Esophagus (tissue), 2 donors: Measurements from ENCODE around the gene ERICH6. TPM values are rescaled to one million over a fixed set of nuclear protein-coding genes. Genes with fewer than 3 reads are reported as not detected.
A peak's percentile ranks its signal among the peaks of the same experiment; 100 is the strongest.

Experiments used
- H3K27ac ChIP-seq, 2 donors: one replicate each; pipeline ENCODE4 v1.5.1; 2013; ENCODE audit warnings: low read depth in 2 of 2, mild to moderate bottlenecking in 2 of 2, inconsistent platforms in 1 of 2, low read length in 1 of 2, moderate library complexity in 1 of 2
- H3K27me3 ChIP-seq, 2 donors: one replicate each; pipeline ENCODE4 v1.6.1; 2013; ENCODE audit warnings: low read length in 2 of 2, control low read depth in 1 of 2, mild to moderate bottlenecking in 1 of 2; ENCODE audit not compliant: insufficient read depth in 2 of 2, control insufficient read depth in 1 of 2
- H3K36me3 ChIP-seq, 2 donors: one replicate each; pipeline ENCODE4 v1.6.1; 2013; ENCODE audit warnings: low read length in 1 of 2; ENCODE audit not compliant: control insufficient read depth in 2 of 2, insufficient read depth in 2 of 2
- H3K4me1 ChIP-seq, 2 donors: one replicate each; pipeline ENCODE4 v1.6.1; 2013; ENCODE audit warnings: low read length in 1 of 2; ENCODE audit not compliant: control insufficient read depth in 2 of 2, insufficient read depth in 2 of 2
- H3K4me3 ChIP-seq, 2 donors: one replicate each; pipeline ENCODE4 v1.5.1; 2013; ENCODE audit warnings: low read length in 2 of 2, mild to moderate bottlenecking in 2 of 2, low read depth in 1 of 2, moderate library complexity in 1 of 2
- H3K9me3 ChIP-seq, 2 donors: one replicate each; pipeline ENCODE4 v1.6.1; 2013; ENCODE audit warnings: mild to moderate bottlenecking in 2 of 2, low read depth in 1 of 2, low read length in 1 of 2, moderate library complexity in 1 of 2; ENCODE audit not compliant: control insufficient read depth in 2 of 2, insufficient read depth in 1 of 2
- WGBS, 2 donors: extraction: QIAGEN DNeasy Blood & Tissue Kit; methylation state at CpG; one replicate each; pipeline ENCODE4 v1.1.7; 2013; 5-methylcytosine and 5-hydroxymethylcytosine counted together
- polyA plus RNA-seq, 2 donors: library from polyadenylated mRNA; stranded (reverse); fragments of 200-250 nt; gene quantifications; one replicate each; pipeline ENCODE4 v1.2.3, GENCODE V29; 2013
- donor health status: healthy with polysubstance abuse.
- donor health status: Bipolar disorder and iron deficiency.

Gene ERICH6
- polyA plus RNA-seq, 2 donors: not detected

DNA sequence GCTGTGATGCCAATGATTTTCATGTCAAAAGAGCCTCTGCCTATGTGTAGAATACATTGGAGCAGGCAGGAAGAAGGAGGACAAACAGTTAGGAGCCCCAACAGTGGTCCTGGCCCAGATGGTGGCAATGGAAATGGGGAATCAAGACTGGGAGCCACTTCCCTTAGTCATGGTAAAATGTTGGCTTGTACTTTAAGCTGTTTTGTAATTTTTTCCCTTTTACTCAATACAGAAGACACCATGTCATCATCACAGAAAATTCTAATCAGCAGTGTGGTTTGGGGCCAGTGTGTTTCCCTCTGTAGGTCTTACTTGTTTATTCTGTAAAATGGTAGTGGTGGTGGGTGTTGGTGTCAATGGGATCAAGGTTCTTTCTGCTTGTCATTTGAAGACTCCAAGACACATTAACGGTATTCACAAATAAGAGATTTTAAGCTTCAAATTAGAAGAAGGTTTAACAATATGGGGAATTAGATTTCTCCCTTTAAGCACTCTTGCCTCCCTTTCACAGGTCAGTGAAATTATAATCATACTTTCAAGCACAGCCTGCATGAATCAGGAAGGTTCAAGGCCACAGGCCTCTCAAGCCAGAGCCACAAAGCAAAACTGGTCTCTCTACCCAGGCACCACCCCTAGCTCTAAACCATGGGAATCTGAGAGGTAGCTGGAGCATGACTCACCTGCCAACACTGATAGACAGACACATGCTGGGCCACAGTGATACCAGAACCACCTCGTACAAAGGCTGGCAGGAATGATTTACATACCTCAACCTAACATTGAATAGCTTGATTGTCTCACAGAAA lies 34.4 kb upstream of the ERICH6 start:
- Histone ChIP-seq H3K27me3 (no peaks in the 10 kb centered on the region), H3K4me1 (peaks cover 4 to 24% of the 10 kb centered on the region in 2 donors), H3K36me3 (peaks cover 0 to 12% of the 10 kb centered on the region in 2 donors), H3K4me3 (no peak overlapping the region), H3K9me3 (peaks cover 0 to 3% of the 10 kb centered on the region in 2 donors), H3K27ac (peak overlapping the region; percentile 31 to 33)
- whole genome bisulfite sequencing, 2 donors: 52% methylated on average over 2 of the region's 2 CpGs

DNA sequence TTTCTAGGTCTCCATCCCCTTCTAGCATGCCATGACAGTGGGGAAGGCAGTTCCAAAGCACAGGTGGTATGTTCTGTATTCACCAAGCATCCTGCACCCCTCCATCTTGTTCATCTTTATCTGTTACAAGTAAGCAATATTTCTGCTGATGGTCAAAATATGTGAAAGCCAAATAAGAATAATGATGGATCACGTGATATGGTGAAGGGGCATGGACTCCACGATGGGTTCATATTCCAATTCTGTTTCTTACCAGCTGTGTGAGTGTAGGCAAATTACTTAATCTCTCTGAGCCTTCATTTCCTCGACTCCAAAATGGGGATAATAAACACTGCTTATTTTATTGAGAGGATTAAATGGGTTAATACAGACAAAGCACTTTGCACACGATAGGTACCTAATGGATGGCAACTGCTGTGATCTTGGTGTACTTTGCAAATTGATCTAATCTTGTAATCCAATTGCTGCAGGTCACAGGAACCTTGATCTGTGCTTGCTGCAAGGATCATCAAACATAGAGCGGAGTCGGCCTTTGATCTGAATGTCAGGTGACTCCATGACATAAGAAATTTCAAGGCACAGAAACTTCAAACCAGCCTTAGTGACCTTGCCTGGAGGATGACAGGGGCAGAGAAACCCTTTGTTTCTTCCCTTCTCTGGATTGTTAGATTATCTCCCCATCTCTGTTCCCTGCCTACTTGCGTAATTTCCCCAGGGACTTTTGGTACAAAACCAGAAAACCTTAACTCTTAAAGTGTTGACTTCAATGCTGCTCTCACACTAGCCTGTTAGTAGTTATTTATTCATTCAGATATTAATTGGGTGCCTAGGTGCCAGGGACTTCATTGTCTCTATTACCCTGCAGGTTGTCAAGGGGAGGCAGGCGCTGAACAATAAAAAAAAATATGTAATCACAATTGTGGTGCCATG lies 33.4 kb upstream of the ERICH6 start:
- WGBS, 2 donors: 61 to 71% methylated on average over 8 of the region's 8 CpGs
- H3K4me1 ChIP-seq: peaks cover 4 to 22% of the 10 kb centered on the region in 2 donors
- no peaks in the 10 kb centered on the region for H3K27me3 ChIP-seq
- no peak overlapping the region for H3K4me3 ChIP-seq
- peaks cover 0 to 8% of the 10 kb centered on the region in 2 donors for H3K36me3 ChIP-seq
- peaks cover 0 to 2% of the 10 kb centered on the region in 2 donors for H3K9me3 ChIP-seq
- H3K27ac ChIP-seq: peak overlapping the region in 1 of 2 donors; percentile 31

DNA sequence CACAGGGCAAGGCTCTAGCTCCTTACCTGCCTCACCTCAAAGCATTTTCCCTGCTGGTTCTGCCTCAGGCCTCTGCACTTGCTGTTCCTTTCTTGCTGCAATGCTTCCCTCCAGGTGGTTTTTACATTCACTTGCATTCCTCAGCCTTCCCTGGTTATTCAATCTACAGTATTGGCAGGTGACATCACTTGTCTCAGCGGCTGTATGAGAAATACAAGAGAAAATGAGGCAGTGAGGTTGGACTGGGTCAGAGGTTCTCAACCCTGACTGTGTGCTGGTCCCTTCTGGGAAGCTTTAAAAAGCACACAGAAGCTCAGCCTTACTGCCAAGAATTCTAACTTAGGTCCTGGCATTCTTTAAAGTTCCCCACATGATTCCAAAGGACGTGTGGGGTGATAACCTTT lies 32.6 kb upstream of the ERICH6 start:
- 42 to 53% methylated on average over 2 of the region's 2 CpGs for WGBS, 2 donors
- Histone ChIP-seq H3K27ac (no peak overlapping the region), H3K4me1 (peaks cover 4 to 21% of the 10 kb centered on the region in 2 donors), H3K36me3 (peaks cover 0 to 6% of the 10 kb centered on the region in 2 donors), H3K9me3 (no peaks in the 10 kb centered on the region), H3K27me3 (no peaks in the 10 kb centered on the region), H3K4me3 (no peak overlapping the region)

DNA sequence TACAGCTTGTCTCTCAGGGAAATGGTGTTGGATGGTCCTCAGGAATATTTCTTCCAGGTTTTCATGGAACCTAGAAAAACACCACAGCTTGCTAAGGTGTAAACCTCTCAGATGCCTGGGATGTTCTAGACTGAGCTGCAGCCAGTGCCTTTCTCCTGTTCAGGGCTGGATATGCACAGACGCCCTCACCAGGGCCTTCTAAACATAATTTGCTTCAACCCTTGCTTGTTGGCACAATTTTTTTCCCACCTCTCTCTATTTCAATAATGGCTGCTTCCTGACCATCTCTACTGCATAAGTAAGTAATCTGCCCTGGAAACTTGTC lies 31.0 kb upstream of the ERICH6 start:
- no peak overlapping the region for H3K4me3 ChIP-seq
- H3K9me3 ChIP-seq: no peaks in the 10 kb centered on the region
- H3K36me3 ChIP-seq: peaks cover 0 to under 1% of the 10 kb centered on the region in 2 donors
- peak overlapping the region; percentile 61 to 67 for H3K27ac ChIP-seq
- peaks cover 4 to 18% of the 10 kb centered on the region in 2 donors for H3K4me1 ChIP-seq
- H3K27me3 ChIP-seq: no peaks in the 10 kb centered on the region
- 64 to 71% methylated on average over 1 of the region's 1 CpG for WGBS, 2 donors

DNA sequence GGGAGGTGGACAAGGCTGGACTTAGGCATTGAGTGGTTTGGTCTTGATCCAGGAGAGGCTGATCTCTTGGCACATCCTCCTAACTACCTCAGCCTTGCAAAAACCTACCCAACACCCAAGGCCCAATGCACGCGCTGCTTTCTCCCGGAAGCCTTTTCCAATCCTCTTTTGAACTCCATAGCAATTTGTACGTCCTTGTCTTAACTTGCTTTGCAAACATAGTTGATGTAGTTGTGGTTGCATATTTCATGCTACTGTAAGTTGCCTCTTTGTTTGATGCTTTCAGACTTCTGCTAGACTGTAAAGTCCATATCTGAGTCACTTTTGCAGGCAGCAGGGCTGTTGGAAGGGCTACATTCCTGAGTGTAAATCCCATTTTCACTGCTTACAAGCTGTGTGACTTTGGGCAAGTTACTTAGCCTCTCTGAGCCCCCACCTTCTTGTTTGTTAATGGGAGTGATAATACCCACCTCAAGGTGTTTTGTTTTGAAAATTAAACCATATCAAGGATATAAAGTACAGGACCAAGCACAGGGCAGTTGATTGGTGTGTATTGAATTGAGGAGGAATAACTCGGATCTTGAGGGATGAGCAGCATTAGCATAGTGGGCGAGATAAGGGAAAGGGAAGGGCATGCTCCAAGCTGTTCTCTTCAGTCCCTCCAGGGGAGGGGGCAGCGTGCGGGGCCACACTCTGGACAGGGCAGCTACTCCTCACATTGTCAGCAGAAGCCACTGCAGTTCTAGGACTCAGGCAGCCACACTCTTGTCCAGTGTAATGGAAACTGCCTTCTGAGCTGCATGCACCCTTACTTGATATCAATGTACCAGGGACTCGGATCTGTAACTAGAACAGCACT lies 30.4 kb upstream of the ERICH6 start:
- no peaks in the 10 kb centered on the region for H3K36me3 ChIP-seq
- peaks cover 4 to 18% of the 10 kb centered on the region in 2 donors for H3K4me1 ChIP-seq
- H3K27ac ChIP-seq: peak overlapping the region; percentile 67 to 68
- 71 to 77% methylated on average over 9 of the region's 9 CpGs for WGBS, 2 donors
- H3K4me3 ChIP-seq: no peak overlapping the region
- no peaks in the 10 kb centered on the region for H3K27me3 ChIP-seq
- no peaks in the 10 kb centered on the region for H3K9me3 ChIP-seq

DNA sequence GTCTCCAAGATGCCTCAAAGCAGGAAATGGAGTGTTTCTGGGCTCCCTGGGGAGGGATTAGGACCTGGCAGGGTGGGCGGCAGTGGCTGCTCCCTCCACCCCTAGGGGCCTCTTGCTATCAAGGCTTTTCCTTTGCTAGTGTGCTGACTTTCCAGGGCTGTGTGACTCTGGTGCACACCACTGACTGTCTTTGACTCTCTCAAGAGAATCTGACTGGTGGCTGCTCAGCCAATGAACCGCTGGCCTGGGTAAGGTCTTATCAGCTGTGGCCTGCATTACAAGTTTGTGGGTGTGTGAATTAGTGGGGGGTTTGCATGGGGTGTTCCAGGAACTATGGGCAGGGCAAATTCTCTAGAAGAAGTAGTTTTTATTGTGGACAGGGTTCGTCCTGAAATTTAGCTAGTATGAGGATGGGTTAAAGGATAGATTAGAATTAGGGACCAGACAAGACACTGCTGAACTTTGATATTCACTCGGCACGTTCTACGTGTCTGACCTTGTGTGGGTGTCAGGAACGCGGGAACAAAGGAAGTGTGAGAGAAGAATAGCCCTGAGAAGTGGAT lies 29.7 kb upstream of the ERICH6 start:
- Histone ChIP-seq H3K27me3 (no peaks in the 10 kb centered on the region), H3K9me3 (no peaks in the 10 kb centered on the region), H3K4me3 (no peak overlapping the region), H3K27ac (peak overlapping the region; percentile 57 to 68), H3K36me3 (no peaks in the 10 kb centered on the region), H3K4me1 (peaks cover 4 to 18% of the 10 kb centered on the region in 2 donors)
- WGBS, 2 donors: 47 to 57% methylated on average over 8 of the region's 8 CpGs

DNA sequence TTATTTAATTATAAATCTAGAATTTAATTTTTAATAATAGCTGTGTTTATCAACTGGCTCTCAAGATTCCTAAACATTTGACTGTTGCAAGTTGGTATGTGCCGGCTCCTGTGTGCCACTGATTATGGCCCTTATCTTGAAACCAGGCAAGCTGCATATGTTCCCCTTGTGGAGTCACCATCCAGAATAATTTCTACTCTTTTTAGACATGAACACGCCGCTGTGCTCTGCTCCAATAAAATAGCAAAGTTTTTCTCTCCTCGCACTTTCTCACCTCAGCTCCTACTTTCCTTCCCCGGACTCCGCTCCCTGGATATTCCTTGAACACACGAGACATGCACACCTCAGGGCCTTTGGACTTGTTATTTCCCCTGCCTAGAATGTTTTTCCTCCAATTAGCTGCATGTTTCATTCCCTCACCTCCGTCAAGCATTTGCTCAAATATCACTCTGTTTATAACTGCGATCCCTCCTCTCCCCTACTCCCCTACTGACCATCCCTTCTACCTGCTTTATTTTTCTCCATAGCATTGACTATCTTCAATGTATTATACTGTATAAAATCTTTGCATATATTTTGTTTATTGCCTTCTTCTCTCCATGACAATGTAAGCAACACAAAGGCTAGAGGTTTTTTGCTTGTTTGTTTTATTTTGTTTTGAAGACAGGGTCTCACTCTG lies 26.1 kb upstream of the ERICH6 start:
- peaks cover 4 to 21% of the 10 kb centered on the region in 2 donors for H3K4me1 ChIP-seq
- no peaks in the 10 kb centered on the region for H3K9me3 ChIP-seq
- H3K27me3 ChIP-seq: no peaks in the 10 kb centered on the region
- 90 to 91% methylated on average over 9 of the region's 9 CpGs for WGBS, 2 donors
- H3K36me3 ChIP-seq: no peaks in the 10 kb centered on the region
- H3K27ac ChIP-seq: no peak overlapping the region
- no peak overlapping the region for H3K4me3 ChIP-seq

DNA sequence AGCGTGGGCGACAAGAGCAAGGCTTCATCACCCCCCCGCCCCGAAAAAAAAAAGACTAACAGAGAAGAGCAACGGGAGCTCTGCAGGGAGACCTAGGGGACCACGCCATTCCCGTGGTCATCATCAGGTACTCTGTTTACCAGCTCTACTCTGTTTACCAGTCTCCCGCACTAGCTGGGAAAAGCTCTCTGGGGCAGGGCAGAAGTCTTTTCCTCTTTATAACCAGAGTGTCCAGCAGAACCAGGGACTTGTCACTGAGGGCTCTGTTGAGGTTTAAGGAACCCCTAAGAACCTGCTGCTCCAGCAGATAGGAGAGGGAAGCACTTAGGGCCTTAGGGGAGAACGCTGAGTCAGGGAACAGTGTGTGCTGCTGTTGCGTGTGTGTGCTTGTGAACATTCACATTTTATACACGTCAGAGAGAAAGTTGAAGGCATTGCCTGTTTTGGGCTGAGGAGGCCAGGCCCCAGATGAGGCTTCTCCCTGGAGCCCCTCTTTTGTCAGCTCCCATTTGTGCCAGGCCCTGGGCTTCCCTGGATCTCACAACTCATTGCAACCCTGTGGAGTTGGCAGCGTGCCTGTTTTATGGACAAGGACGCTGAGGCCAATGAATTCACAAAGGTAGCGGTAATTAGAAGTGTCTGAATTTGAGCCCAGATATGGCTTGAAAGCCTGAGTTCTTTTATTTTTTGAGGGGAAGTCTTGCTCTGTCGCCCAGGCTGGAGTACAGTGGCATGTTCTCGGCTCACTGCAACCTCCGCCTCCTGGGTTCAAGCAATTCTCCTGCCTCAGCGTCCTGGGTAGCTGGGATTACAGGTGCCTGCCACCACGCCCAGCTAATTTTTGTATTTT lies 24.2 kb upstream of the ERICH6 start:
- Histone ChIP-seq H3K27ac (peak overlapping the region; percentile 63 to 95), H3K9me3 (no peaks in the 10 kb centered on the region), H3K36me3 (no peaks in the 10 kb centered on the region), H3K4me3 (no peak overlapping the region), H3K27me3 (no peaks in the 10 kb centered on the region), H3K4me1 (peaks cover 0 to 14% of the 10 kb centered on the region in 2 donors)
- WGBS, 2 donors: 76 to 82% methylated on average over 19 of the region's 19 CpGs
